ENCODE measurements around the gene PPDPF. TPM values are rescaled to one million over a fixed set of nuclear protein-coding genes. Genes with fewer than 3 reads are reported as not detected.
A peak's percentile ranks its signal among the peaks of the same experiment; 100 is the strongest.

The PPDPF gene
- total and polyA plus RNA-seq, 4 donors: 176 to 386 (median 275) TPM

GRCh38 chr20:63531686-63532448, 11.3 kb downstream of the PPDPF start:
- H3K4me3 ChIP-seq (ENCODE audit: low read length in 2 of 2): no peak overlapping the region
- intact Hi-C loops (cut with DNase I): loop anchor here in 1 of 2 donors (10.0 kb wide), 2 partner anchors 123 to 243 kb away; partner anchors contain the start of genes RTEL1 and STMN3
- H3K9me3 ChIP-seq (ENCODE audit: control insufficient read depth, low read length): no peaks in the 10 kb centered on the region
- H3K27ac ChIP-seq (ENCODE audit: low read depth in 1 of 2, low read length in 2 of 2): no peak overlapping the region
- no peaks in the 10 kb centered on the region for H3K4me1 ChIP-seq (ENCODE audit: control insufficient read depth in 1 of 2, insufficient read depth in 2 of 2, low read length in 2 of 2)
- no peak for ATAC-seq (ENCODE audit: low FRiP score)
- WGBS, 2 donors: 78 to 79% methylated on average over 27 of the region's 27 CpGs
- DNase-seq: peak in 1 of 2 donors; percentile 63
- no peaks in the 10 kb centered on the region for H3K36me3 ChIP-seq (ENCODE audit: control insufficient read depth in 1 of 2, insufficient read depth in 2 of 2, low read length in 1 of 2)
- no peaks in the 10 kb centered on the region for H3K27me3 ChIP-seq (ENCODE audit: control insufficient read depth in 1 of 2, insufficient read depth in 2 of 2, low read length in 1 of 2)

- no peaks in the 10 kb centered on the region for H3K27me3 ChIP-seq (ENCODE audit: control insufficient read depth in 1 of 2, insufficient read depth in 2 of 2, low read length in 1 of 2)
- WGBS, 2 donors: 78 to 84% methylated on average over 24 of the region's 24 CpGs
- H3K36me3 ChIP-seq (ENCODE audit: control insufficient read depth in 1 of 2, insufficient read depth in 2 of 2, low read length in 1 of 2): no peaks in the 10 kb centered on the region
- no peaks in the 10 kb centered on the region for H3K9me3 ChIP-seq (ENCODE audit: control insufficient read depth, low read length)
- ATAC-seq (ENCODE audit: low FRiP score) (no peak), DNase-seq (peak in 1 of 2 donors; percentile 68)
- no peaks in the 10 kb centered on the region for H3K4me1 ChIP-seq (ENCODE audit: control insufficient read depth in 1 of 2, insufficient read depth in 2 of 2, low read length in 2 of 2)
- no peak overlapping the region for H3K4me3 ChIP-seq (ENCODE audit: low read length in 2 of 2)
- no peak overlapping the region for H3K27ac ChIP-seq (ENCODE audit: low read depth in 1 of 2, low read length in 2 of 2)
- intact Hi-C loops (cut with DNase I): loop anchor here in 1 of 2 donors (10.0 kb wide), 2 partner anchors 122 to 242 kb away; partner anchors contain the start of genes RTEL1 and STMN3
These were observed 11.9 kb downstream of the PPDPF start for GRCh38 chr20:63532449-63532971.

GRCh38 chr20:63533388-63533787, 12.8 kb downstream of the PPDPF start:
- H3K9me3 ChIP-seq (ENCODE audit: control insufficient read depth, low read length): no peaks in the 10 kb centered on the region
- no peaks in the 10 kb centered on the region for H3K27me3 ChIP-seq (ENCODE audit: control insufficient read depth in 1 of 2, insufficient read depth in 2 of 2, low read length in 1 of 2)
- H3K4me3 ChIP-seq (ENCODE audit: low read length in 2 of 2): no peak overlapping the region
- DNase-seq (peak in 1 of 2 donors; percentile 62), ATAC-seq (ENCODE audit: low FRiP score) (no peak)
- H3K4me1 ChIP-seq (ENCODE audit: control insufficient read depth in 1 of 2, insufficient read depth in 2 of 2, low read length in 2 of 2): no peaks in the 10 kb centered on the region
- no peak overlapping the region for H3K27ac ChIP-seq (ENCODE audit: low read depth in 1 of 2, low read length in 2 of 2)
- WGBS, 2 donors: 67 to 69% methylated on average over 14 of the region's 14 CpGs
- H3K36me3 ChIP-seq (ENCODE audit: control insufficient read depth in 1 of 2, insufficient read depth in 2 of 2, low read length in 1 of 2): no peaks in the 10 kb centered on the region
- intact Hi-C loops (cut with DNase I): loop anchor here in 1 of 2 donors (10.0 kb wide), 2 partner anchors 121 to 241 kb away; partner anchors contain the start of genes RTEL1 and STMN3

- intact Hi-C loops (cut with DNase I): loop anchor here in 1 of 2 donors (10.0 kb wide), 2 partner anchors 121 to 241 kb away; partner anchors contain the start of genes RTEL1 and STMN3
- 63 to 69% methylated on average over 28 of the region's 28 CpGs for WGBS, 2 donors
These were observed 13.4 kb downstream of the PPDPF start for GRCh38 chr20:63533871-63534393.

GRCh38 chr20:63534427-63534830, 13.9 kb downstream of the PPDPF start:
- Histone ChIP-seq H3K4me3 (ENCODE audit: low read length in 2 of 2) (no peak overlapping the region), H3K4me1 (ENCODE audit: control insufficient read depth in 1 of 2, insufficient read depth in 2 of 2, low read length in 2 of 2) (no peaks in the 10 kb centered on the region), H3K9me3 (ENCODE audit: control insufficient read depth, low read length) (no peaks in the 10 kb centered on the region), H3K27ac (ENCODE audit: low read depth in 1 of 2, low read length in 2 of 2) (no peak overlapping the region), H3K27me3 (ENCODE audit: control insufficient read depth in 1 of 2, insufficient read depth in 2 of 2, low read length in 1 of 2) (no peaks in the 10 kb centered on the region), H3K36me3 (ENCODE audit: control insufficient read depth in 1 of 2, insufficient read depth in 2 of 2, low read length in 1 of 2) (no peaks in the 10 kb centered on the region)
- intact Hi-C loops (cut with DNase I): loop anchor here in 1 of 2 donors (10.0 kb wide), 2 partner anchors 120 to 240 kb away; partner anchors contain the start of genes RTEL1 and STMN3
- WGBS, 2 donors: 42 to 44% methylated on average over 12 of the region's 12 CpGs
- DNase-seq: peak; percentile 41 to 71
- no peak for ATAC-seq (ENCODE audit: low FRiP score)

More at GRCh38 chr20:63533871-63534393, 13.4 kb downstream of the PPDPF start:
- Histone ChIP-seq H3K27me3 (ENCODE audit: control insufficient read depth in 1 of 2, insufficient read depth in 2 of 2, low read length in 1 of 2) (no peaks in the 10 kb centered on the region), H3K27ac (ENCODE audit: low read depth in 1 of 2, low read length in 2 of 2) (no peak overlapping the region), H3K36me3 (ENCODE audit: control insufficient read depth in 1 of 2, insufficient read depth in 2 of 2, low read length in 1 of 2) (no peaks in the 10 kb centered on the region), H3K4me1 (ENCODE audit: control insufficient read depth in 1 of 2, insufficient read depth in 2 of 2, low read length in 2 of 2) (no peaks in the 10 kb centered on the region), H3K9me3 (ENCODE audit: control insufficient read depth, low read length) (no peaks in the 10 kb centered on the region), H3K4me3 (ENCODE audit: low read length in 2 of 2) (no peak overlapping the region)
- ATAC-seq (ENCODE audit: low FRiP score) (no peak), DNase-seq (peak; percentile 50 to 72)

GRCh38 chr20:63534831-63535651, 14.5 kb downstream of the PPDPF start:
- H3K36me3 ChIP-seq (ENCODE audit: control insufficient read depth in 1 of 2, insufficient read depth in 2 of 2, low read length in 1 of 2): no peaks in the 10 kb centered on the region
- no peaks in the 10 kb centered on the region for H3K4me1 ChIP-seq (ENCODE audit: control insufficient read depth in 1 of 2, insufficient read depth in 2 of 2, low read length in 2 of 2)
- no peaks in the 10 kb centered on the region for H3K27me3 ChIP-seq (ENCODE audit: control insufficient read depth in 1 of 2, insufficient read depth in 2 of 2, low read length in 1 of 2)
- H3K27ac ChIP-seq (ENCODE audit: low read depth in 1 of 2, low read length in 2 of 2): no peak overlapping the region
- H3K9me3 ChIP-seq (ENCODE audit: control insufficient read depth, low read length): no peaks in the 10 kb centered on the region
- DNase-seq: peak; percentile 51 to 76
- intact Hi-C loops (cut with DNase I): loop anchor here in 1 of 2 donors (5.0 to 10.0 kb wide), 3 partner anchors 120 to 327 kb away; partner anchors contain the start of genes ABHD16B, RTEL1 and STMN3
- WGBS, 2 donors: 47 to 48% methylated on average over 48 to 49 of the region's 49 CpGs
- no peak for ATAC-seq (ENCODE audit: low FRiP score)
- no peak overlapping the region for H3K4me3 ChIP-seq (ENCODE audit: low read length in 2 of 2)

GRCh38 chr20:63536241-63536977, 15.8 kb downstream of the PPDPF start:
- DNase-seq (peak in 1 of 2 donors; percentile 53), ATAC-seq (ENCODE audit: low FRiP score) (no peak)
- 47 to 56% methylated on average over 35 of the region's 35 CpGs for WGBS, 2 donors
- H3K36me3 ChIP-seq (ENCODE audit: control insufficient read depth in 1 of 2, insufficient read depth in 2 of 2, low read length in 1 of 2): no peaks in the 10 kb centered on the region
- H3K27ac ChIP-seq (ENCODE audit: low read depth in 1 of 2, low read length in 2 of 2): no peak overlapping the region
- H3K9me3 ChIP-seq (ENCODE audit: control insufficient read depth, low read length): no peaks in the 10 kb centered on the region
- H3K4me3 ChIP-seq (ENCODE audit: low read length in 2 of 2): no peak overlapping the region
- intact Hi-C loops (cut with DNase I): loop anchor here (2.0 to 10.0 kb wide), 4 partner anchors 118 to 438 kb away; partner anchors contain the start of genes ABHD16B (in 1 of the 2), RTEL1 (in 1 of the 2) and STMN3 (in 1 of the 2)
- H3K27me3 ChIP-seq (ENCODE audit: control insufficient read depth in 1 of 2, insufficient read depth in 2 of 2, low read length in 1 of 2): no peaks in the 10 kb centered on the region
- H3K4me1 ChIP-seq (ENCODE audit: control insufficient read depth in 1 of 2, insufficient read depth in 2 of 2, low read length in 2 of 2): no peaks in the 10 kb centered on the region
